ENCODE data around the gene TAS2R50.

The TAS2R50 gene

DNA sequence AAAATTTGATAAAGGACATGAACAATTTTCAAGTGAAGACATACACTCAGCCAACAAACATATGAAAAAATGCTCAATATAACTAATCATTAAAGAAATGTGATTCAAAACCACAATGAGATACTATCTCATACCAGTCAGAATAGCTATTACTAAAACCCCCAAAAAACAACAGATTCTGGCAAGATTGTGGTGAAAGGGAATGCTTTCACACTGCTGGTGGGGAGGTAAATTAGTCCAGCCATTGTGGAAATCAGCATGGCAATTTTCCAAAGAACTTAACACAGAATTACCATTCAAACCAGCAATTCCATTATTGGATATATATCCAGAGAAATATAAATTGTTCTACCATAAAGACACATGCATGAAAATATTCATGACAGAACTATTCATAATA, 29.0 kb downstream of the TAS2R50 start:
- no peak for TF ChIP-seq CTCF (IDR thresholded peaks at IDR 0.05; ENCODE audit: low read length, missing control alignments)
- peak; percentile 14 for DNase-seq (ENCODE audit: low read depth)
- H3K4me3 ChIP-seq (replicated peaks; ENCODE audit: low read depth, low read length): no peak overlapping the region

- TF ChIP-seq CTCF (IDR thresholded peaks at IDR 0.05; ENCODE audit: low read length, missing control alignments): no peak
- DNase-seq (ENCODE audit: low read depth): no peak
- H3K4me3 ChIP-seq (replicated peaks; ENCODE audit: low read depth, low read length): no peak overlapping the region
These were observed 30.6 kb downstream of the TAS2R50 start for GRCh38 chr12:10956085-10956484.

DNA sequence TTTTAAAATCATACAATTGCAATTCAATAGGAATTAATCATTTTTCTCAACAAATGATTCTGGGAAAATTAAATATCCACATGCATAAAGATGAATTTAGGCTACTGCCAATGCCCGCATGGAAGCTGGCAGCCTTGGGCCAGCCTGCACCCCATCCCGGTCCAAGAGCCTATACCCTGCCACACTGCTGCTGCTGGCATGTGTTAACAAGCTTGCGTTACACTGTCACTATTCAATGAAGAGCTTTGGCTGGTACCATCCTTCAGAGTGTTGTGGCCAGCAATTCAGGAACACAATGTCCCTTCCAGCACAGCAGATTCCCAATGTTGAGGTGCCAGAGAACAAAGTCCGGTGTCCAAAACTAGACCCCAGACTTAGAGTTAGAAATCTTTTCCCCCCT, 34.1 kb downstream of the TAS2R50 start:
- no peak for DNase-seq (ENCODE audit: low read depth)
- TF ChIP-seq CTCF (IDR thresholded peaks at IDR 0.05; ENCODE audit: low read length, missing control alignments): no peak
- no peak overlapping the region for H3K4me3 ChIP-seq (replicated peaks; ENCODE audit: low read depth, low read length)

GRCh38 chr12:10943167-10943566, 43.5 kb downstream of the TAS2R50 start:
- no peak overlapping the region for H3K4me3 ChIP-seq (replicated peaks; ENCODE audit: low read depth, low read length)
- no peak for DNase-seq (ENCODE audit: low read depth)
- no peak for TF ChIP-seq CTCF (IDR thresholded peaks at IDR 0.05; ENCODE audit: low read length, missing control alignments)

DNA sequence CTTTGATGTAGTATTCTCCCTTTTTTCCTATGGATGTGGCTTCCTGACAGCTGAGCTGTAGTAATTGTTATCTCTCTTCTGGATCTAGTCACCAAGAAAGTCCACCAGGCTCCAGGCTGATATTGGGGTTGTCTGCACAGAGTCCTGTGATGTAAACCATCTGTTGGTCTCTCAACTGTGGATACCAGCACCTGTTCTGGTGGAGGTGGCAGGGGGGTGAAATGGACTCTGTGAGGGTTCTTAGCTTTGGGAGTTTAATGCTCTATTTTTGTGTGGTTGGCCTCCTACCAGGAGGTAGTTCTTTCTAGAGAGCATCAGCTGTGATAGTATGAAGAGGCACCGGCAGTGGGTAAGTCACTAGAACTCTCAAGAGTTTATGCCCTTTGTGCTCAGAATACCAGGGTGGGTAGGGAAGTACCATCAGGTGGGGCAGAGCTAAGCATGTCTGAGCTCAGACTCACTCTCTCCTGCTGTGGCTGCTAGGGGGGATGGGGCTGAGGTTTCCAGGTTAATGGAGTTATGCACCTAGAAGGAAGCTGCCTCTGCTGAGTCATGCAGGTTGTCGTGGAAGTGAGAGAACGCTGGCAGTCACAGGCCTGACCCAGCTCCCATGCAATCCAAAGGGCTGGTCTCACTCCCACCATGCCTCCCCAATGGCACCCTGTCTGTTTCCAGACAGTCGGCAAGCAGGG, 44.6 kb downstream of the TAS2R50 start:
- TF ChIP-seq CTCF (IDR thresholded peaks at IDR 0.05; ENCODE audit: low read length, missing control alignments): no peak
- DNase-seq (ENCODE audit: low read depth): no peak
- H3K4me3 ChIP-seq (replicated peaks; ENCODE audit: low read depth, low read length): no peak overlapping the region

- H3K4me3 ChIP-seq (replicated peaks; ENCODE audit: low read depth, low read length): no peak overlapping the region
- DNase-seq (ENCODE audit: low read depth): no peak
- TF ChIP-seq CTCF (IDR thresholded peaks at IDR 0.05; ENCODE audit: low read length, missing control alignments): no peak
These were observed 45.3 kb downstream of the TAS2R50 start for GRCh38 chr12:10941369-10941768.

DNA sequence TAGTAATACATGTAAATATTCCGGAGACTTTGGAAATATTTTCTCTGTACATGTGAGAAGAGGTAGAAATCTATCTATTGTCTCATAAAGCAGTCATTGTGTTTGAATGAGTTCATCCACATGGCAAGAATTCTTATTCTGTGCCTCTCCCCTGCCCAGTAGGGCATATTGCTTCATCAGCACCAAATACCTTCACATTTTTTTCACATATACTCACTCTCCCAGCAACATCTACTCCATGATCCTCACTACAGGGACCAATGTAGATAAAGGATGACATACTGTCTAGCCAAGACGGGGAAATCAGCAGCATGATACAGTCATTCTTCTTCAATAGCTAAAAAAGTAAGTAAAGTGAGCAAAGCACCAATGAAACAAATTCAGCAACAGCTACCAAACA, 46.3 kb downstream of the TAS2R50 start:
- H3K4me3 ChIP-seq (replicated peaks; ENCODE audit: low read depth, low read length): no peak overlapping the region
- no peak for TF ChIP-seq CTCF (IDR thresholded peaks at IDR 0.05; ENCODE audit: low read length, missing control alignments)
- peak; percentile 88 for DNase-seq (ENCODE audit: low read depth)

All from fibroblast of pulmonary artery (primary cell).